Fibroblast of gingiva (primary cell): ENCODE measurements around the gene PHTF2.
"Not testable (repeated sequence)": the region's sequence is repeated elsewhere in the genome, so short reads cannot be mapped to it uniquely, and the experiment has no call there.

Experiments
- DNase-seq: peaks from one replicate; pipeline ENCODE4 v3.0.0-alpha.2; 2011; ENCODE audit warnings: low read depth

Gene PHTF2

DNA sequence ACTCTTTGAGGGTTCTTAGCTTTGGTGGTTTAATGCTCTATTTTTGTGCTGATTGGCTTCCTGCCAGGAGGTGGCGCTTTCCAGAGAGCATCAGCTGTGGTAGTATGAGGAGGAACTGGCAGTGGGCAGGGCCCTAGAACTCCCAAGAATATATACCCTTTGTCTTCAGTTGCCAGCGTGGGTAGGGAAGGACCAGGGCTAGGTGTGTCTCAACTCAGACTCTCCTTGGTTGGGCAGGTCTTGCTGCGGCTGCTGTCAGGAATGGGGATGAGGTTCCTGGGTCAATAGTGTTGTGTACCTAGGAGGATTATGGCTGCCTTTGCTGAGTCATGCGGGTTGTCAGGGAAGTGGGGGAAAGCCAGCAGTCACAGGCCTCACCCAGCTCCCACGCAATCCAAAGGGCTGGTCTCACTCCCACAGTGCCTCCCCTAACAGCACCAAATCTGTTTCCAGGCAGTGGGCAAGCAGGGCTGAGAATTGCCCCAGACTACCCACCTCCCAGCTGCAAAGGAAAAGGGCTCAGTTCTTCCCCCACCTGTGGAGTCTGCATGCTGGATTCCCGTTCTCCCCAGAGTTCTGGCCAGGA, 191.5 kb downstream of the PHTF2 start:
- no peak for DNase-seq

- no peak for DNase-seq
Measured at GRCh38 chr7:77991656-77992055, 193.1 kb downstream of the PHTF2 start.

- no peak for DNase-seq
Measured at GRCh38 chr7:77993838-77994237, 195.3 kb downstream of the PHTF2 start.

DNA sequence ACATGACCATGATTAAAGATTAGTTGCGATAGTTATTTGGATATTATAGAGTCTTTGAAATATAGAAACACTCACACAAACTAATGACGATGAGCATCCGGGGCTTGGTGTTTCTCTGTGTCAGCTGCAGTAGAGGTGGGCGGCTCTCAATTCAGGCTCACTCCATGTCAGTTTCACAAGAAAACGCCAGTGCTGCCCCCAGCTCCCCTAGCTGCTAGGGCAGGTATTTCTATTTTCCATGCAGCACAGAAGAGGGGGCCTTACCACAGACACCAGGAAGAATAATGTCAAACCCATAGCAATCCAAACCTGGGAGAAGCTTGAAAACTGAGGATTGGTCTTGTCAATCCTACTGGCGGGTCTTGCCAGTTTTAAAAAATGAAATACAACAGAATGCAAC, 197.1 kb downstream of the PHTF2 start:
- no peak for DNase-seq

DNA sequence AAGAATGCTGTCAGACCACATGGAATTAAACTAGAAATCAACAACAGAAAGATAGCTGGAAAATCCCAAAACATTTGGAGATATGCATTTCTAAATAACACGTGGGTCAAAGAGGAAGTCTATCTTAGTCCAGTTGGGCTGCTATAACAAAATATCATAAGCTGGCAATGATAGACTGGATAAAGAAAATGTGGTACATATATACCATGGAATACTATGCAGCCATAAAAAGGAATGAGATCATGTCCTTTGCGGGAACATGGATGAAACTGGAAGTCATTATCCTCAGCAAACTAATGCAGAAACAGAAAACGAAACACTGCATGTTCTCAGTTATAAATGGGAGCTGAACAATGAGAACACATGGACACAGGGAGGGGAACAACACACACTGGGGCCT, 200.6 kb downstream of the PHTF2 start:
- DNase-seq, result not testable (repeated sequence)

DNA sequence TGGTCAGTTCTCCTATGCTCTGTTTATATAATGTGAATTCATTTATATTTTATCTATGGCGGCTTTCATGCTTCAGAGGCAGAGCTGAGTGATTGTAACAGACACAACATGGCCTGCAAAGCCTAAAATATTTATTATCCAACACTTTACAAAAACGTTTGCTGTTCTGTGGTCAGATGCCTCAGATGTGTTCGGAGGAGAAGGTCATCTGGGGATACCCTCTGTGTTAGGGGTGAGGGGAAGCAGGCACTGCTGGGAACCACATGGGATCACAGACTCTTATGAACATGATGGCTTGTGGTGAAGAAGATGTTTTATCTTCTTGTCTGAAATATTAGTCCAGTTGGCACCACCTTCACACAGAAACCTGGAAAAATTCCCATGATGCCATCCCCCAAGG, 203.4 kb downstream of the PHTF2 start:
- no peak for DNase-seq

GRCh38 chr7:78002715-78003114, 204.1 kb downstream of the PHTF2 start:
- DNase-seq, result no peak

DNA sequence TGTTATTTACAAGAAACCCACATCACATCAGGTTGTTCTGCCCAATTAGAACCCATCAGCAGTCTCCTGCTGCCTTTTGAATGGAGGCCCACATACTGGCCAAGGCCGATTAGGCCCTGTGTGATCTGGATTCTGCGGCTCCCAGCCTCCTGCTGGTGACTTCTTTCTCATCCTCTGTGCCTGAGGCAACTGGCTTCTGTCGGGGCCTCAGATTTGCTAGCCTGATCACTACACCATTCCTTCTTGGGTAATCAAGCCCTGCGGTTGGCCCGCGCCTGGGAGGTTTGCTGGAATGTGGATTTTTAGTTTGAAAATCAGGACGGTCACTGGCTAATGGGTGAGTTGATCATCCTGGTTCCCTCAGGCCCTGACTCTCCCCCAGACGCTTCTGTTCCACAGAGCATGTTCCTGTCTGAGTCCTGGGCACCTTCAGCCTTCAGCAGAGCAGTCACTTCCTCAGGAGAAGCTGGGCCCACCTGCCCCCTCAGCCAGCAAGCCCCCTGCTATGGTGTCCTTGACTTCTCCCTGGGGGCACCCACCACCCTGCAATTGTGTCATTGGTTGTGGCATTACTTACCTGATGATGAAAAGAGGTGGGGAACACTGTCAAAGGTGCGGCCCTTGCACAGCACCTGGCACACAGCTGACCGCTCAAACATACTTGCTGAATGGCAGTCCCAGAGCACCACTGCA, 207.6 kb downstream of the PHTF2 start:
- DNase-seq, result no peak
